ENCODE measurements around the gene PLCB3. TPM values are rescaled to one million over a fixed set of nuclear protein-coding genes. Genes with fewer than 3 reads are reported as not detected.
"Not testable (repeated sequence)": the region's sequence is repeated elsewhere in the genome, so short reads cannot be mapped to it uniquely, and the experiment has no call there.

PLCB3 gene
- total RNA-seq, 1 donor from 2014 or later: 9.4 TPM

GRCh38 chr11:64241491-64242374 is 9.6 kb upstream of the PLCB3 start:
- H3K4me1 ChIP-seq (ENCODE audit: control insufficient read depth in 3 of 3, insufficient read depth in 3 of 3, low read length in 3 of 3): peaks cover 43 to 53% (median 50%) of the 10 kb centered on the region in 3 donors
- H3K9me3 ChIP-seq (ENCODE audit: control insufficient read depth in 3 of 3, low read length in 3 of 3): no peaks in the 10 kb centered on the region
- H3K27me3 ChIP-seq (ENCODE audit: control insufficient read depth in 3 of 3, insufficient read depth in 3 of 3, low read length in 3 of 3): no peaks in the 10 kb centered on the region
- peak overlapping the region; percentile 100 for H3K27ac ChIP-seq (ENCODE audit: low read depth, low read length)
- peak overlapping the region; percentile 72 to 80 (median 76) for H3K4me3 ChIP-seq (ENCODE audit: low read length in 3 of 3)
- peak overlapping the region; percentile 78 to 88 (median 88) for H3K9ac ChIP-seq (ENCODE audit: low read depth in 1 of 3, low read length in 3 of 3)
- H3K36me3 ChIP-seq (ENCODE audit: control insufficient read depth in 3 of 3, insufficient read depth in 3 of 3, low read length in 3 of 3): peaks cover 16 to 31% (median 26%) of the 10 kb centered on the region in 3 donors

- Histone ChIP-seq H3K4me1 (ENCODE audit: control insufficient read depth in 3 of 3, insufficient read depth in 3 of 3, low read length in 3 of 3) (peaks cover 53 to 67% (median 60%) of the 10 kb centered on the region in 3 donors), H3K9me3 (ENCODE audit: control insufficient read depth in 3 of 3, low read length in 3 of 3) (no peaks in the 10 kb centered on the region), H3K36me3 (ENCODE audit: control insufficient read depth in 3 of 3, insufficient read depth in 3 of 3, low read length in 3 of 3) (peaks cover 11 to 17% (median 16%) of the 10 kb centered on the region in 3 donors), H3K27ac (ENCODE audit: low read depth, low read length) (peak overlapping the region; percentile 93), H3K4me3 (ENCODE audit: low read length in 3 of 3) (no peak overlapping the region), H3K27me3 (ENCODE audit: control insufficient read depth in 3 of 3, insufficient read depth in 3 of 3, low read length in 3 of 3) (no peaks in the 10 kb centered on the region), H3K9ac (ENCODE audit: low read depth in 1 of 3, low read length in 3 of 3) (peak overlapping the region in 1 of 3 donors; percentile 70)
Measured at GRCh38 chr11:64243236-64243854, 8.0 kb upstream of the PLCB3 start.

GRCh38 chr11:64244107-64244506 is 7.2 kb upstream of the PLCB3 start:
- peaks cover 4 to 12% (median 9%) of the 10 kb centered on the region in 3 donors for H3K36me3 ChIP-seq (ENCODE audit: control insufficient read depth in 3 of 3, insufficient read depth in 3 of 3, low read length in 3 of 3)
- no peaks in the 10 kb centered on the region for H3K9me3 ChIP-seq (ENCODE audit: control insufficient read depth in 3 of 3, low read length in 3 of 3)
- no peak overlapping the region for H3K4me3 ChIP-seq (ENCODE audit: low read length in 3 of 3)
- peak overlapping the region in 2 of 3 donors; percentile 23 to 70 for H3K9ac ChIP-seq (ENCODE audit: low read depth in 1 of 3, low read length in 3 of 3)
- peak overlapping the region; percentile 93 for H3K27ac ChIP-seq (ENCODE audit: low read depth, low read length)
- peaks cover 53 to 67% (median 60%) of the 10 kb centered on the region in 3 donors for H3K4me1 ChIP-seq (ENCODE audit: control insufficient read depth in 3 of 3, insufficient read depth in 3 of 3, low read length in 3 of 3)
- H3K27me3 ChIP-seq (ENCODE audit: control insufficient read depth in 3 of 3, insufficient read depth in 3 of 3, low read length in 3 of 3): no peaks in the 10 kb centered on the region

- Histone ChIP-seq H3K9ac (ENCODE audit: low read depth in 1 of 3, low read length in 3 of 3) (peak overlapping the region; percentile 87 to 97 (median 95)), H3K4me1 (ENCODE audit: control insufficient read depth in 3 of 3, insufficient read depth in 3 of 3, low read length in 3 of 3) (peaks cover 50 to 65% (median 56%) of the 10 kb centered on the region in 3 donors), H3K9me3 (ENCODE audit: control insufficient read depth in 3 of 3, low read length in 3 of 3) (no peaks in the 10 kb centered on the region), H3K4me3 (ENCODE audit: low read length in 3 of 3) (peak overlapping the region; percentile 88 to 96 (median 95)), H3K36me3 (ENCODE audit: control insufficient read depth in 3 of 3, insufficient read depth in 3 of 3, low read length in 3 of 3) (peaks cover 4 to 12% (median 6%) of the 10 kb centered on the region in 3 donors), H3K27me3 (ENCODE audit: control insufficient read depth in 3 of 3, insufficient read depth in 3 of 3, low read length in 3 of 3) (no peaks in the 10 kb centered on the region), H3K27ac (ENCODE audit: low read depth, low read length) (peak overlapping the region; percentile 93)
Measured at GRCh38 chr11:64244966-64245365, 6.4 kb upstream of the PLCB3 start.

- Histone ChIP-seq H3K9me3 (ENCODE audit: control insufficient read depth in 3 of 3, low read length in 3 of 3) (no peaks in the 10 kb centered on the region), H3K36me3 (ENCODE audit: control insufficient read depth in 3 of 3, insufficient read depth in 3 of 3, low read length in 3 of 3) (peaks cover 4 to 12% (median 6%) of the 10 kb centered on the region in 3 donors), H3K9ac (ENCODE audit: low read depth in 1 of 3, low read length in 3 of 3) (peak overlapping the region; percentile 87 to 97 (median 95)), H3K4me3 (ENCODE audit: low read length in 3 of 3) (peak overlapping the region; percentile 88 to 96 (median 95)), H3K27me3 (ENCODE audit: control insufficient read depth in 3 of 3, insufficient read depth in 3 of 3, low read length in 3 of 3) (no peaks in the 10 kb centered on the region), H3K27ac (ENCODE audit: low read depth, low read length) (peak overlapping the region; percentile 93), H3K4me1 (ENCODE audit: control insufficient read depth in 3 of 3, insufficient read depth in 3 of 3, low read length in 3 of 3) (peaks cover 45 to 62% (median 52%) of the 10 kb centered on the region in 3 donors)
Measured at GRCh38 chr11:64245401-64245796, 5.9 kb upstream of the PLCB3 start.

GRCh38 chr11:64245797-64246620 is 5.3 kb upstream of the PLCB3 start:
- peak overlapping the region; percentile 87 to 97 (median 95) for H3K9ac ChIP-seq (ENCODE audit: low read depth in 1 of 3, low read length in 3 of 3)
- peaks cover 48 to 65% (median 56%) of the 10 kb centered on the region in 3 donors for H3K4me1 ChIP-seq (ENCODE audit: control insufficient read depth in 3 of 3, insufficient read depth in 3 of 3, low read length in 3 of 3)
- H3K4me3 ChIP-seq (ENCODE audit: low read length in 3 of 3): peak overlapping the region; percentile 88 to 96 (median 95)
- peaks cover 4 to 12% (median 6%) of the 10 kb centered on the region in 3 donors for H3K36me3 ChIP-seq (ENCODE audit: control insufficient read depth in 3 of 3, insufficient read depth in 3 of 3, low read length in 3 of 3)
- H3K27ac ChIP-seq (ENCODE audit: low read depth, low read length): peak overlapping the region; percentile 93
- no peaks in the 10 kb centered on the region for H3K27me3 ChIP-seq (ENCODE audit: control insufficient read depth in 3 of 3, insufficient read depth in 3 of 3, low read length in 3 of 3)
- H3K9me3 ChIP-seq (ENCODE audit: control insufficient read depth in 3 of 3, low read length in 3 of 3): no peaks in the 10 kb centered on the region

- H3K9me3 ChIP-seq (ENCODE audit: control insufficient read depth in 3 of 3, low read length in 3 of 3); H3K27ac ChIP-seq (ENCODE audit: low read depth, low read length); H3K27me3 ChIP-seq (ENCODE audit: control insufficient read depth in 3 of 3, insufficient read depth in 3 of 3, low read length in 3 of 3): not testable (repeated sequence)
- H3K4me1 ChIP-seq (ENCODE audit: control insufficient read depth in 3 of 3, insufficient read depth in 3 of 3, low read length in 3 of 3): peaks cover 50 to 66% (median 58%) of the 10 kb centered on the region in 3 donors
- peaks cover 4 to 12% (median 6%) of the 10 kb centered on the region in 3 donors for H3K36me3 ChIP-seq (ENCODE audit: control insufficient read depth in 3 of 3, insufficient read depth in 3 of 3, low read length in 3 of 3)
- peak overlapping the region in 1 of 3 donors; percentile 90 for H3K4me3 ChIP-seq (ENCODE audit: low read length in 3 of 3)
- peak overlapping the region in 1 of 3 donors; percentile 97 for H3K9ac ChIP-seq (ENCODE audit: low read depth in 1 of 3, low read length in 3 of 3)
Measured at GRCh38 chr11:64246621-64246870, 4.8 kb upstream of the PLCB3 start.

GRCh38 chr11:64246871-64247728 is 4.2 kb upstream of the PLCB3 start, which contains the start of gene PPP1R14B:
Gene PPP1R14B, minus strand, starts transcription at chr11:64246943. Its CDS starts 270 bp downstream, at chr11:64246673.
- H3K27ac ChIP-seq (ENCODE audit: low read depth, low read length): peak within 1 kb of the TSS; percentile 93
- peak within 1 kb of the TSS; percentile 92 to 97 (median 95) for H3K9ac ChIP-seq (ENCODE audit: low read depth in 1 of 3, low read length in 3 of 3)
- no peaks in the 10 kb centered on the region for H3K27me3 ChIP-seq (ENCODE audit: control insufficient read depth in 3 of 3, insufficient read depth in 3 of 3, low read length in 3 of 3)
- peaks cover 54 to 69% (median 60%) of the 10 kb centered on the region in 3 donors for H3K4me1 ChIP-seq (ENCODE audit: control insufficient read depth in 3 of 3, insufficient read depth in 3 of 3, low read length in 3 of 3)
- H3K9me3 ChIP-seq (ENCODE audit: control insufficient read depth in 3 of 3, low read length in 3 of 3): no peaks in the 10 kb centered on the region
- H3K36me3 ChIP-seq (ENCODE audit: control insufficient read depth in 3 of 3, insufficient read depth in 3 of 3, low read length in 3 of 3): peaks cover 4 to 12% (median 6%) of the 10 kb centered on the region in 3 donors
- peak within 1 kb of the TSS; percentile 95 to 97 (median 95) for H3K4me3 ChIP-seq (ENCODE audit: low read length in 3 of 3)
